K562 (cell line): ENCODE results near the gene ZFP36. TPM values are rescaled to one million over a fixed set of nuclear protein-coding genes. Genes with fewer than 3 reads are reported as not detected.

Experiments used
- ADNP ChIP-seq: fragments of 200-800 bp; sonication (Bioruptor generic); IDR thresholded peaks from 2 replicates; pipeline ENCODE4 v1.6.1; 2016; ENCODE audit warnings: missing genetic modification characterization, missing compliant biosample characterization
- E2F8 ChIP-seq: fragments of 450-650 bp; IDR thresholded peaks from 2 replicates; pipeline ENCODE4 v1.7.1; 2018; ENCODE audit warnings: mild to moderate bottlenecking, low read depth; ENCODE audit not compliant: partially characterized antibody
- ETS1 ChIP-seq: conservative IDR thresholded peaks from 2 replicates; pipeline ENCODE4 v1.6.1; 2011; ENCODE audit warnings: low read depth, mild to moderate bottlenecking, low read length; ENCODE audit not compliant: control insufficient read depth
- ETS2 ChIP-seq: IDR thresholded peaks from 2 replicates; pipeline ENCODE4 v1.6.1; 2016; ENCODE audit warnings: borderline replicate concordance, missing genetic modification characterization, mild to moderate bottlenecking, moderate library complexity, missing compliant biosample characterization; ENCODE audit not compliant: poor library complexity, severe bottlenecking
- GTF2F1 ChIP-seq: IDR thresholded peaks from 2 replicates; pipeline ENCODE4 v1.6.1; 2011; ENCODE audit warnings: low read depth, low read length, improper control_type of control experiment
- ILK ChIP-seq: fragments of 450-650 bp; IDR thresholded peaks from 2 replicates; pipeline ENCODE4 v1.6.1; 2016; ENCODE audit warnings: missing genetic modification characterization, low read depth, mild to moderate bottlenecking, missing compliant biosample characterization, moderate library complexity, borderline replicate concordance
- MYC ChIP-seq, 2 experiments: fragments of 250-450 bp in 1 of 2; sonication (Bioruptor Pico) in 1 of 2; IDR thresholded peaks; 2 replicates each; pipeline versions ENCODE4 v1.5.1 to v1.6.1; 2012 to 2021; ENCODE audit warnings: low read depth in 2 of 2, borderline replicate concordance in 1 of 2, improper control_type of control experiment in 1 of 2, low read length in 1 of 2, mild to moderate bottlenecking in 1 of 2, moderate library complexity in 1 of 2
- NRF1 ChIP-seq, 2 experiments: fragments of 450-650 bp; IDR thresholded peaks in 1 of 2; conservative IDR thresholded peaks in 1 of 2; 2 replicates each; pipeline ENCODE4 v1.6.1; 2014; ENCODE audit warnings: mild to moderate bottlenecking in 2 of 2
- POU5F1 ChIP-seq: fragments of 150-350 bp; IDR thresholded peaks from 2 replicates; pipeline ENCODE4 v1.6.1; 2014; ENCODE audit warnings: borderline replicate concordance, low read length, low read depth, mild to moderate bottlenecking; ENCODE audit not compliant: partially characterized antibody
- RERE ChIP-seq: sonication (generic); formaldehyde crosslinking; IDR thresholded peaks from 2 replicates; pipeline ENCODE4 v1.8.0; 2023; ENCODE audit warnings: missing genetic modification reagents, mild to moderate bottlenecking, borderline replicate concordance
- SMAD4 ChIP-seq: fragments of 250-450 bp; sonication (Bioruptor Pico); conservative IDR thresholded peaks from 2 replicates; pipeline ENCODE4 v1.8.0; 2021; ENCODE audit warnings: inconsistent platforms, mild to moderate bottlenecking, moderate library complexity
- STAG1 ChIP-seq: sonication (generic); formaldehyde crosslinking; IDR thresholded peaks from 2 replicates; pipeline ENCODE4 v1.5.0; 2020; ENCODE audit warnings: missing genetic modification reagents, borderline replicate concordance
- ZNF583 ChIP-seq: fragments of 250-450 bp; sonication (Bioruptor Pico); IDR thresholded peaks from 2 replicates; pipeline ENCODE4 v1.4.0; 2020
- polyA plus RNA-seq, 8 experiments: library from polyadenylated mRNA; depleted of rRNA in 4 of 8; stranded (reverse) in 5 of 8; unstranded in 3 of 8; fragments of >200 nt; fragmentation: Nextera tagmentation in 2 of 8; fragmentation: Illumina TruSeq in 1 of 8; extraction: Ambion mirVana in 2 of 8; extraction: Trizol in 1 of 8; gene quantifications; 2 replicates each; pipeline versions ENCODE4 v1.2.1 to v1.2.3, GENCODE V29; 2011 to 2014; ENCODE audit warnings: inconsistent platforms in 1 of 8, missing spikeins in 1 of 8
- total RNA-seq, 7 experiments: library from RNA; depleted of rRNA in 6 of 7; stranded (reverse); fragments of >200 nt in 6 of 7; fragmentation: Illumina TruSeq in 2 of 7; extraction: Trizol in 2 of 7; gene quantifications; 2 replicates each; pipeline versions ENCODE4 v1.2.1 to v1.2.3, GENCODE V29; 2011 to 2021; ENCODE audit warnings: low replicate concordance in 1 of 7

The ZFP36 gene
- total and polyA plus RNA-seq, 9 of the 15 experiments (the other 6 are each of a cell fraction or from before 2014, with no cell fraction given) = 1.0 to 20.1 (median 3.5) TPM

GRCh38 chr19:39390751-39391437, 15.8 kb upstream of the ZFP36 start, which contains the start of the genes MED29 and PAF1 (continued):
- TF ChIP-seq ETS2 (tag) (no peak), GTF2F1 (no peak), ADNP (tag) (no peak), POU5F1 (no peak), SMAD4 (CRISPR knock-in tag) (no peak), ZNF583 (no peak), RERE (0 out of 2 replicates have a peak, but pooled peaks have one; percentile 93), ILK (no peak), E2F8 (no peak), ETS1 (no peak), STAG1 (CRISPR knock-in tag) (no peak), MYC (IDR thresholded peaks at IDR 0.05; ENCODE audit: low read depth, low read length) (no peak; the same call in 1 of the 2 replicates), MYC (CRISPR knock-in tag; IDR thresholded peaks at IDR 0.05; ENCODE audit: borderline replicate concordance, low read depth) (0 out of 2 replicates have a peak, but pooled peaks have one; percentile 39), NRF1 (conservative IDR thresholded peaks at IDR 0.05 in 1 of 2, IDR thresholded peaks at IDR 0.05 in 1 of 2) (peak; percentile 73 to 78)
